ENCODE data around the gene NPTX1.
A peak's percentile ranks its signal among the peaks of the same experiment; 100 is the strongest.

Gene NPTX1

GRCh38 chr17:80494547-80494946 is 18.1 kb upstream of the NPTX1 start:
- H3K9me3 Mint-ChIP-seq, result no peaks in the 10 kb centered on the region
- H3K4me3 Mint-ChIP-seq, result no peak overlapping the region
- no peak overlapping the region for H3K27ac Mint-ChIP-seq
- peaks cover 21% of the 10 kb centered on the region for H3K27me3 Mint-ChIP-seq
- no peaks in the 10 kb centered on the region for H3K36me3 Mint-ChIP-seq (ENCODE audit: low read depth)
- peaks cover 10% of the 10 kb centered on the region for H3K4me1 Mint-ChIP-seq (ENCODE audit: low read depth)

- Mint-ChIP-seq H3K36me3 (ENCODE audit: low read depth) (no peaks in the 10 kb centered on the region), H3K27me3 (peaks cover 17% of the 10 kb centered on the region), H3K27ac (no peak overlapping the region), H3K4me3 (no peak overlapping the region), H3K4me1 (ENCODE audit: low read depth) (peaks cover 5% of the 10 kb centered on the region), H3K9me3 (no peaks in the 10 kb centered on the region)
Observed at GRCh38 chr17:80492343-80493136, 16.1 kb upstream of the NPTX1 start.

- Mint-ChIP-seq H3K4me1 (ENCODE audit: low read depth) (no peaks in the 10 kb centered on the region), H3K36me3 (ENCODE audit: low read depth) (no peaks in the 10 kb centered on the region), H3K27ac (no peak overlapping the region), H3K9me3 (no peaks in the 10 kb centered on the region), H3K4me3 (no peak overlapping the region), H3K27me3 (peaks cover 17% of the 10 kb centered on the region)
Observed at GRCh38 chr17:80491478-80492342, 15.3 kb upstream of the NPTX1 start.

GRCh38 chr17:80487511-80487910 is 11.1 kb upstream of the NPTX1 start:
- H3K9me3 Mint-ChIP-seq, result no peaks in the 10 kb centered on the region
- H3K27me3 Mint-ChIP-seq, result peaks cover 15% of the 10 kb centered on the region
- no peak overlapping the region for H3K27ac Mint-ChIP-seq
- H3K4me1 Mint-ChIP-seq (ENCODE audit: low read depth), result no peaks in the 10 kb centered on the region
- no peaks in the 10 kb centered on the region for H3K36me3 Mint-ChIP-seq (ENCODE audit: low read depth)
- no peak overlapping the region for H3K4me3 Mint-ChIP-seq

GRCh38 chr17:80486692-80487091 is 10.3 kb upstream of the NPTX1 start:
- no peaks in the 10 kb centered on the region for H3K36me3 Mint-ChIP-seq (ENCODE audit: low read depth)
- peaks cover 22% of the 10 kb centered on the region for H3K27me3 Mint-ChIP-seq
- H3K4me1 Mint-ChIP-seq (ENCODE audit: low read depth), result no peaks in the 10 kb centered on the region
- no peaks in the 10 kb centered on the region for H3K9me3 Mint-ChIP-seq
- H3K27ac Mint-ChIP-seq, result no peak overlapping the region
- H3K4me3 Mint-ChIP-seq, result no peak overlapping the region

- no peaks in the 10 kb centered on the region for H3K36me3 Mint-ChIP-seq (ENCODE audit: low read depth)
- no peak overlapping the region for H3K27ac Mint-ChIP-seq
- H3K27me3 Mint-ChIP-seq, result peaks cover 29% of the 10 kb centered on the region
- no peaks in the 10 kb centered on the region for H3K9me3 Mint-ChIP-seq
- H3K4me3 Mint-ChIP-seq, result no peak overlapping the region
- H3K4me1 Mint-ChIP-seq (ENCODE audit: low read depth), result no peaks in the 10 kb centered on the region
Observed at GRCh38 chr17:80485846-80486245, 9.4 kb upstream of the NPTX1 start.

- no peak overlapping the region for H3K4me3 Mint-ChIP-seq
Observed at GRCh38 chr17:80482555-80483308, 6.3 kb upstream of the NPTX1 start.

GRCh38 chr17:80482058-80482318 is 5.6 kb upstream of the NPTX1 start:
- H3K4me1 Mint-ChIP-seq (ENCODE audit: low read depth), result peaks cover 4% of the 10 kb centered on the region
- peaks cover 45% of the 10 kb centered on the region for H3K27me3 Mint-ChIP-seq
- H3K4me3 Mint-ChIP-seq, result no peak overlapping the region
- no peaks in the 10 kb centered on the region for H3K36me3 Mint-ChIP-seq (ENCODE audit: low read depth)
- no peak overlapping the region for H3K27ac Mint-ChIP-seq
- no peaks in the 10 kb centered on the region for H3K9me3 Mint-ChIP-seq

More at GRCh38 chr17:80482555-80483308, 6.3 kb upstream of the NPTX1 start:
- no peak overlapping the region for H3K27ac Mint-ChIP-seq
- peaks cover 45% of the 10 kb centered on the region for H3K27me3 Mint-ChIP-seq
- H3K36me3 Mint-ChIP-seq (ENCODE audit: low read depth), result no peaks in the 10 kb centered on the region
- H3K9me3 Mint-ChIP-seq, result no peaks in the 10 kb centered on the region
- H3K4me1 Mint-ChIP-seq (ENCODE audit: low read depth), result peaks cover 4% of the 10 kb centered on the region

GRCh38 chr17:80481284-80482057 is 5.1 kb upstream of the NPTX1 start:
- Mint-ChIP-seq H3K27ac (no peak overlapping the region), H3K27me3 (peaks cover 45% of the 10 kb centered on the region)

GRCh38 chr17:80480248-80480647 is 3.8 kb upstream of the NPTX1 start:
- H3K4me3 Mint-ChIP-seq, result no peak overlapping the region

More at GRCh38 chr17:80481284-80482057, 5.1 kb upstream of the NPTX1 start:
- H3K36me3 Mint-ChIP-seq (ENCODE audit: low read depth), result no peaks in the 10 kb centered on the region
- H3K4me3 Mint-ChIP-seq, result no peak overlapping the region
- no peaks in the 10 kb centered on the region for H3K9me3 Mint-ChIP-seq
- peaks cover 4% of the 10 kb centered on the region for H3K4me1 Mint-ChIP-seq (ENCODE audit: low read depth)

GRCh38 chr17:80479246-80479566 is 2.8 kb upstream of the NPTX1 start:
- H3K27me3 Mint-ChIP-seq, result peaks cover 60% of the 10 kb centered on the region
- H3K4me1 Mint-ChIP-seq (ENCODE audit: low read depth), result peaks cover 18% of the 10 kb centered on the region
- peak overlapping the region; percentile 13 for H3K4me3 Mint-ChIP-seq
- H3K27ac Mint-ChIP-seq, result no peak overlapping the region
- H3K36me3 Mint-ChIP-seq (ENCODE audit: low read depth), result no peaks in the 10 kb centered on the region
- no peaks in the 10 kb centered on the region for H3K9me3 Mint-ChIP-seq

More at GRCh38 chr17:80480248-80480647, 3.8 kb upstream of the NPTX1 start:
- Mint-ChIP-seq H3K9me3 (no peaks in the 10 kb centered on the region), H3K4me1 (ENCODE audit: low read depth) (peaks cover 8% of the 10 kb centered on the region), H3K27me3 (peaks cover 50% of the 10 kb centered on the region), H3K27ac (no peak overlapping the region), H3K36me3 (ENCODE audit: low read depth) (no peaks in the 10 kb centered on the region)

- no peak overlapping the region for H3K27ac Mint-ChIP-seq
- H3K9me3 Mint-ChIP-seq, result no peaks in the 10 kb centered on the region
- H3K4me1 Mint-ChIP-seq (ENCODE audit: low read depth), result peaks cover 19% of the 10 kb centered on the region
- H3K4me3 Mint-ChIP-seq, result peak overlapping the region; percentile 13
- H3K36me3 Mint-ChIP-seq (ENCODE audit: low read depth), result no peaks in the 10 kb centered on the region
- peaks cover 64% of the 10 kb centered on the region for H3K27me3 Mint-ChIP-seq
Observed at GRCh38 chr17:80478487-80479245, 2.3 kb upstream of the NPTX1 start.

- Mint-ChIP-seq H3K4me3 (no peak overlapping the region), H3K27me3 (peaks cover 63% of the 10 kb centered on the region)
Observed at GRCh38 chr17:80477647-80478478, 1.5 kb upstream of the NPTX1 start.

More at GRCh38 chr17:80477647-80478478, 1.5 kb upstream of the NPTX1 start:
- H3K27ac Mint-ChIP-seq, result no peak overlapping the region
- peaks cover 19% of the 10 kb centered on the region for H3K4me1 Mint-ChIP-seq (ENCODE audit: low read depth)
- H3K36me3 Mint-ChIP-seq (ENCODE audit: low read depth), result no peaks in the 10 kb centered on the region
- H3K9me3 Mint-ChIP-seq, result no peaks in the 10 kb centered on the region
